ENCODE measurements around the gene RNU6-9. TPM values are rescaled to one million over a fixed set of nuclear protein-coding genes. Genes with fewer than 3 reads are reported as not detected.

The RNU6-9 gene
- total and polyA plus RNA-seq, 7 donors = not detected

GRCh38 chr19:926323-926588 lies 33.0 kb downstream of the RNU6-9 start:
- Histone ChIP-seq H3K36me3 (peaks cover 0 to 6% (median 0%) of the 10 kb centered on the region in 4 donors), H3K4me1 (peaks cover 0 to 40% (median 26%) of the 10 kb centered on the region in 4 donors), H3K9me3 (no peaks in the 10 kb centered on the region), H3K27me3 (peaks cover 0 to 3% (median 2%) of the 10 kb centered on the region in 3 donors), H3K27ac (peak overlapping the region; percentile 83 to 93 (median 86)), H3K4me3 (peak overlapping the region; percentile 85 to 98 (median 91))
- intact Hi-C loops (cut with DNase I) = loop anchor here (10.0 kb wide), 2 partner anchors 179 to 249 kb away; partner anchors contain the start of genes GPX4 and SBNO2
- WGBS, 2 donors = 0% methylated on average over 21 of the region's 21 CpGs
- no peak for DNase-seq
- TF ChIP-seq POLR2AphosphoS5 (IDR thresholded peaks at IDR 0.05) (no peak), EP300 (IDR thresholded peaks at IDR 0.05) (no peak), POLR2A (IDR thresholded peaks at IDR 0.05) (no peak), CTCF (IDR thresholded peaks at IDR 0.05) (no peak)

GRCh38 chr19:926589-927350 lies 33.5 kb downstream of the RNU6-9 start:
- intact Hi-C loops (cut with DNase I) = loop anchor here (10.0 kb wide), 2 partner anchors 178 to 248 kb away; partner anchors contain the start of genes GPX4 and SBNO2
- no peaks in the 10 kb centered on the region for H3K9me3 ChIP-seq
- DNase-seq = peak; percentile 93
- no peaks in the 10 kb centered on the region for H3K27me3 ChIP-seq
- peak overlapping the region; percentile 83 to 93 (median 86) for H3K27ac ChIP-seq
- 1 to 2% methylated on average over 52 of the region's 52 CpGs for WGBS, 2 donors
- H3K4me1 ChIP-seq = peaks cover 0 to 37% (median 24%) of the 10 kb centered on the region in 4 donors
- no peak for TF ChIP-seq POLR2AphosphoS5 (IDR thresholded peaks at IDR 0.05)
- TF ChIP-seq CTCF (IDR thresholded peaks at IDR 0.05) = no peak
- no peak for TF ChIP-seq EP300 (IDR thresholded peaks at IDR 0.05)
- no peak for TF ChIP-seq POLR2A (IDR thresholded peaks at IDR 0.05)
- peaks cover 0 to 6% (median 0%) of the 10 kb centered on the region in 4 donors for H3K36me3 ChIP-seq
- H3K4me3 ChIP-seq = peak overlapping the region; percentile 85 to 98 (median 91)

- Histone ChIP-seq H3K4me3 (peak overlapping the region; percentile 85 to 98 (median 91)), H3K4me1 (peaks cover 0 to 41% (median 26%) of the 10 kb centered on the region in 4 donors), H3K27me3 (no peaks in the 10 kb centered on the region), H3K27ac (peak overlapping the region; percentile 83 to 93 (median 86)), H3K9me3 (no peaks in the 10 kb centered on the region), H3K36me3 (peaks cover 0 to 6% (median 0%) of the 10 kb centered on the region in 4 donors)
- WGBS, 2 donors = 18 to 22% methylated on average over 15 of the region's 15 CpGs
- no peak for DNase-seq
- TF ChIP-seq CTCF (IDR thresholded peaks at IDR 0.05) (no peak), POLR2AphosphoS5 (IDR thresholded peaks at IDR 0.05) (no peak), EP300 (IDR thresholded peaks at IDR 0.05) (no peak), POLR2A (IDR thresholded peaks at IDR 0.05) (no peak)
- intact Hi-C loops (cut with DNase I) = loop anchor here (10.0 kb wide), 2 partner anchors 177 to 247 kb away; partner anchors contain the start of genes GPX4 and SBNO2
Observed at GRCh38 chr19:927351-927779, 34.1 kb downstream of the RNU6-9 start.

GRCh38 chr19:927780-928401 lies 34.6 kb downstream of the RNU6-9 start:
- Histone ChIP-seq H3K4me1 (peaks cover 0 to 46% (median 31%) of the 10 kb centered on the region in 4 donors), H3K9me3 (no peaks in the 10 kb centered on the region), H3K36me3 (peaks cover 0 to 6% (median 0%) of the 10 kb centered on the region in 4 donors), H3K27ac (peak overlapping the region; percentile 83 to 93 (median 86)), H3K4me3 (peak overlapping the region; percentile 85 to 98 (median 91)), H3K27me3 (no peaks in the 10 kb centered on the region)
- DNase-seq = no peak
- intact Hi-C loops (cut with DNase I) = loop anchor here (10.0 kb wide), 2 partner anchors 177 to 247 kb away; partner anchors contain the start of genes GPX4 and SBNO2
- no peak for TF ChIP-seq EP300 (IDR thresholded peaks at IDR 0.05)
- TF ChIP-seq CTCF (IDR thresholded peaks at IDR 0.05) = no peak
- no peak for TF ChIP-seq POLR2AphosphoS5 (IDR thresholded peaks at IDR 0.05)
- TF ChIP-seq POLR2A (IDR thresholded peaks at IDR 0.05) = no peak
- 69 to 78% methylated on average over 12 of the region's 12 CpGs for WGBS, 2 donors
